ENCODE measurements around the gene HERC3.
A peak's percentile ranks its signal among the peaks of the same experiment; 100 is the strongest.
"Not testable (repeated sequence)": the region's sequence is repeated elsewhere in the genome, so short reads cannot be mapped to it uniquely, and the experiment has no call there.

The HERC3 gene

GRCh38 chr4:88609387-88609786, 17.1 kb downstream of the HERC3 start:
- no peak for DNase-seq (ENCODE audit: low read depth, low spot score)

- DNase-seq (ENCODE audit: low read depth, low spot score) = not testable (repeated sequence)
These were observed 17.5 kb downstream of the HERC3 start for GRCh38 chr4:88609794-88610193.

- no peak for DNase-seq (ENCODE audit: low read depth, low spot score)
These were observed 18.5 kb downstream of the HERC3 start for GRCh38 chr4:88610771-88611170.

- DNase-seq (ENCODE audit: low read depth, low spot score) = no peak
These were observed 21.2 kb downstream of the HERC3 start for GRCh38 chr4:88613417-88613875.

GRCh38 chr4:88614058-88614457, 21.8 kb downstream of the HERC3 start:
- DNase-seq (ENCODE audit: low read depth, low spot score) = no peak

GRCh38 chr4:88616275-88617150, 24.2 kb downstream of the HERC3 start:
- no peak for DNase-seq (ENCODE audit: low read depth, low spot score)

GRCh38 chr4:88618782-88619485, 26.7 kb downstream of the HERC3 start:
- no peak for DNase-seq (ENCODE audit: low read depth, low spot score)

GRCh38 chr4:88619971-88620370, 27.7 kb downstream of the HERC3 start:
- no peak for DNase-seq (ENCODE audit: low read depth, low spot score)

GRCh38 chr4:88621763-88622327, 29.6 kb downstream of the HERC3 start:
- no peak for DNase-seq (ENCODE audit: low read depth, low spot score)

GRCh38 chr4:88623097-88623496, 30.8 kb downstream of the HERC3 start:
- DNase-seq (ENCODE audit: low read depth, low spot score) = no peak

- DNase-seq (ENCODE audit: low read depth, low spot score) = no peak
These were observed 36.5 kb downstream of the HERC3 start for GRCh38 chr4:88628746-88629145.

GRCh38 chr4:88629826-88630225, 37.5 kb downstream of the HERC3 start:
- no peak for DNase-seq (ENCODE audit: low read depth, low spot score)

GRCh38 chr4:88630756-88631155, 38.5 kb downstream of the HERC3 start:
- no peak for DNase-seq (ENCODE audit: low read depth, low spot score)

- DNase-seq (ENCODE audit: low read depth, low spot score) = no peak
These were observed 51.7 kb downstream of the HERC3 start for GRCh38 chr4:88643932-88644331.

GRCh38 chr4:88645994-88646393, 53.7 kb downstream of the HERC3 start:
- DNase-seq (ENCODE audit: low read depth, low spot score) = no peak

GRCh38 chr4:88646528-88647280, 54.4 kb downstream of the HERC3 start:
- no peak for DNase-seq (ENCODE audit: low read depth, low spot score)

- DNase-seq (ENCODE audit: low read depth, low spot score) = no peak
These were observed 57.4 kb downstream of the HERC3 start for GRCh38 chr4:88649716-88650115.

GRCh38 chr4:88653371-88653946, 61.2 kb downstream of the HERC3 start:
- no peak for DNase-seq (ENCODE audit: low read depth, low spot score)

GRCh38 chr4:88655226-88655625, 62.9 kb downstream of the HERC3 start:
- no peak for DNase-seq (ENCODE audit: low read depth, low spot score)

- peak; percentile 4 for DNase-seq (ENCODE audit: low read depth, low spot score)
These were observed 67.0 kb downstream of the HERC3 start for GRCh38 chr4:88659055-88659889.

GRCh38 chr4:88659890-88660208, 67.6 kb downstream of the HERC3 start:
- DNase-seq (ENCODE audit: low read depth, low spot score) = no peak
